NCI-H345 (cell line): ENCODE results near the gene MAST2.

Experiments
- DNase-seq: peaks from one replicate; lab custom pipeline; 2025; lab: John Stamatoyannopoulos, UW

The MAST2 gene

GRCh38 chr1:45803299-45803780, at the start of gene MAST2:
MAST2 (plus strand) TSS chr1:45803612; CDS start chr1:45803896, 284 bp downstream.
- peak; percentile 94 for DNase-seq

GRCh38 chr1:45755697-45756096, 47.7 kb upstream of the MAST2 start:
- no peak for DNase-seq

GRCh38 chr1:45762291-45762690, 41.1 kb upstream of the MAST2 start:
- no peak for DNase-seq

GRCh38 chr1:45765999-45766792, 37.2 kb upstream of the MAST2 start:
- DNase-seq, result no peak

- DNase-seq, result no peak
These were observed 36.4 kb upstream of the MAST2 start for GRCh38 chr1:45767035-45767434.

- DNase-seq, result no peak
These were observed 34.0 kb upstream of the MAST2 start for GRCh38 chr1:45769261-45769932.

- no peak for DNase-seq
These were observed 30.4 kb upstream of the MAST2 start for GRCh38 chr1:45772971-45773370.

- no peak for DNase-seq
These were observed 27.6 kb upstream of the MAST2 start for GRCh38 chr1:45775794-45776193.

- DNase-seq, result no peak
These were observed 17.8 kb upstream of the MAST2 start for GRCh38 chr1:45785583-45785982.

GRCh38 chr1:45787905-45788304, 15.5 kb upstream of the MAST2 start:
- DNase-seq, result no peak

- no peak for DNase-seq
These were observed 13.8 kb upstream of the MAST2 start for GRCh38 chr1:45789601-45790000.

- no peak for DNase-seq
These were observed 10.7 kb upstream of the MAST2 start for GRCh38 chr1:45792744-45793143.

GRCh38 chr1:45793942-45794604, 9.3 kb upstream of the MAST2 start:
- DNase-seq, result no peak

- no peak for DNase-seq
These were observed 7.0 kb upstream of the MAST2 start for GRCh38 chr1:45796381-45796780.

- DNase-seq, result no peak
These were observed 6.5 kb upstream of the MAST2 start for GRCh38 chr1:45796946-45797345.

GRCh38 chr1:45800899-45801298, 2.5 kb upstream of the MAST2 start:
- no peak for DNase-seq

- peak; percentile 22 for DNase-seq
These were observed 791 bp upstream of the MAST2 start for GRCh38 chr1:45802343-45803298.

GRCh38 chr1:45803781-45804668, 613 bp downstream of the MAST2 start:
- DNase-seq, result peak; percentile 28

- no peak for DNase-seq
These were observed 1.2 kb downstream of the MAST2 start for GRCh38 chr1:45804669-45804969.

GRCh38 chr1:45806129-45806528, 2.7 kb downstream of the MAST2 start:
- no peak for DNase-seq

- DNase-seq, result no peak
These were observed 6.3 kb downstream of the MAST2 start for GRCh38 chr1:45809761-45810160.
